Naive thymus-derived CD4-positive, alpha-beta T cell (primary cell): ENCODE data around the gene PLCL2. TPM values are rescaled to one million over a fixed set of nuclear protein-coding genes. Genes with fewer than 3 reads are reported as not detected.
"Not testable (repeated sequence)": the region's sequence is repeated elsewhere in the genome, so short reads cannot be mapped to it uniquely, and the experiment has no call there.

Experiments used
- ATAC-seq: fragments of 150-1000 bp; cut with Tn5 transposase; 2 replicates; pipeline ENCODE4 v1.10.0; 2021; ENCODE audit warnings: mild to moderate bottlenecking, moderate library complexity
- CTCF ChIA-PET: fragments of 350-600 bp; sonication (Branson Sonifier 250); formaldehyde crosslinking; loops from one replicate; lab custom pipeline; 2021; ENCODE audit warnings: antibody characterized with exemption; lab: Charles Lee
- POLR2A ChIA-PET: fragments of 350-600 bp; sonication (Branson Sonifier 250); formaldehyde crosslinking; loops from one replicate; lab custom pipeline; 2021; ENCODE audit warnings: antibody characterized with exemption, inconsistent platforms; lab: Charles Lee
- DNase-seq, 9 donors: peaks; one replicate each; pipeline versions ENCODE4 v3.0.0 to v3.0.0-alpha.2; 2020 to 2022; ENCODE audit warnings: mixed read lengths in 1 of 9
- H3K27ac ChIP-seq: one replicate; pipeline ENCODE4 v1.7.0; 2013; ENCODE audit warnings: mild to moderate bottlenecking, low read depth, low read length, moderate library complexity
- H3K27me3 ChIP-seq, 2 donors: one replicate each; pipeline ENCODE4 v1.7.0; 2013; ENCODE audit warnings: low read length in 2 of 2, mild to moderate bottlenecking in 2 of 2, moderate library complexity in 2 of 2; ENCODE audit not compliant: control insufficient read depth in 2 of 2, insufficient read depth in 2 of 2
- H3K36me3 ChIP-seq, 3 experiments: 1 replicate in 2 of 3; 2 replicates in 1 of 3; pipeline ENCODE4 v1.7.0; 2013; ENCODE audit warnings: low read length in 3 of 3, mild to moderate bottlenecking in 3 of 3, moderate library complexity in 1 of 3; ENCODE audit not compliant: insufficient read depth in 3 of 3, control insufficient read depth in 2 of 3
- H3K4me1 ChIP-seq, 2 donors: one replicate each; pipeline ENCODE4 v1.7.0; 2013; ENCODE audit warnings: low read length in 2 of 2, mild to moderate bottlenecking in 2 of 2, moderate library complexity in 1 of 2; ENCODE audit not compliant: control insufficient read depth in 2 of 2, insufficient read depth in 2 of 2
- H3K4me3 ChIP-seq: 2 replicates; pipeline ENCODE4 v1.7.0; 2013; ENCODE audit warnings: mild to moderate bottlenecking, low read length
- H3K9me3 ChIP-seq, 3 experiments: 1 replicate in 2 of 3; 2 replicates in 1 of 3; pipeline ENCODE4 v1.7.0; 2013; ENCODE audit warnings: low read length in 3 of 3; ENCODE audit not compliant: control insufficient read depth in 2 of 3
- H3K27ac Mint-ChIP-seq, 9 donors: one replicate each; pipeline ENCODE4 v1.8.0; 2020 to 2022; ENCODE audit warnings: mixed read lengths in 9 of 9, mild to moderate bottlenecking in 8 of 9, moderate library complexity in 5 of 9, inconsistent platforms in 2 of 9
- H3K27me3 Mint-ChIP-seq, 5 donors: one replicate each; pipeline ENCODE4 v1.8.0; 2021 to 2022; ENCODE audit warnings: mixed read lengths in 5 of 5, mild to moderate bottlenecking in 1 of 5
- H3K36me3 Mint-ChIP-seq, 5 donors: one replicate each; pipeline ENCODE4 v1.8.0; 2020 to 2022; ENCODE audit warnings: mixed read lengths in 5 of 5, mild to moderate bottlenecking in 3 of 5, inconsistent platforms in 1 of 5
- H3K4me1 Mint-ChIP-seq, 7 donors: one replicate each; pipeline ENCODE4 v1.8.0; 2020 to 2022; ENCODE audit warnings: mixed read lengths in 7 of 7, mild to moderate bottlenecking in 3 of 7, inconsistent platforms in 1 of 7
- H3K4me3 Mint-ChIP-seq, 10 donors: one replicate each; pipeline ENCODE4 v1.8.0; 2020 to 2022; ENCODE audit warnings: mild to moderate bottlenecking in 10 of 10, mixed read lengths in 10 of 10, moderate library complexity in 6 of 10, inconsistent platforms in 2 of 10
- H3K9me3 Mint-ChIP-seq, 11 donors: one replicate each; pipeline ENCODE4 v1.8.0; 2020 to 2022; ENCODE audit warnings: mixed read lengths in 11 of 11, mild to moderate bottlenecking in 4 of 11, inconsistent platforms in 1 of 11, moderate library complexity in 1 of 11
- intact Hi-C, 2 donors: fragments of 100-400 bp; cut with micrococcal nuclease; formaldehyde crosslinking; loops; one replicate each; pipeline ENCODE4 v1.15.1; 2023
- polyA plus RNA-seq, 2 donors: library from polyadenylated mRNA; unstranded; fragments of 300-500 nt; fragmentation: Illumina TruSeq; gene quantifications; one replicate each; pipeline ENCODE4 v1.2.3, GENCODE V29; 2021
- total RNA-seq, 6 experiments: library from RNA in 5 of 6; stranded (reverse) in 5 of 6; gene quantifications; 1 replicate in 5 of 6; 2 replicates in 1 of 6; pipeline ENCODE4 v1.2.3 and lab custom pipeline; 2021 to 2026

PLCL2 gene
- total and polyA plus RNA-seq, 7 experiments from 2014 or later, result 48.9 to 90.8 (median 64.1) TPM

GRCh38 chr3:16980526-16980925 is 95.8 kb downstream of the PLCL2 start:
- H3K4me1 ChIP-seq, DNase-seq, H3K4me3 ChIP-seq, H3K27me3 Mint-ChIP-seq, H3K4me3 Mint-ChIP-seq, POLR2A ChIA-PET, CTCF ChIA-PET, H3K9me3 Mint-ChIP-seq, ATAC-seq, H3K36me3 ChIP-seq, H3K9me3 ChIP-seq, intact Hi-C loops, H3K27me3 ChIP-seq, H3K27ac ChIP-seq: not testable (repeated sequence)
- peak overlapping the region in 1 of 9 donors; percentile 32 for H3K27ac Mint-ChIP-seq
- H3K4me1 Mint-ChIP-seq, result peaks cover 21 to 80% (median 67%) of the 10 kb centered on the region in 7 donors
- peaks cover 0 to 20% (median 16%) of the 10 kb centered on the region in 5 donors for H3K36me3 Mint-ChIP-seq

- H3K4me1 Mint-ChIP-seq, result peaks cover 15 to 80% (median 66%) of the 10 kb centered on the region in 7 donors
- no peak for DNase-seq
Observed at GRCh38 chr3:16982460-16982859, 97.7 kb downstream of the PLCL2 start.

GRCh38 chr3:16985608-16986007 is 100.9 kb downstream of the PLCL2 start:
- peak overlapping the region in 2 of 9 donors; percentile 2 to 22 for H3K27ac Mint-ChIP-seq
- Histone ChIP-seq H3K36me3 (no peaks in the 10 kb centered on the region), H3K27ac (no peak overlapping the region), H3K4me3 (no peak overlapping the region), H3K4me1 (peaks cover 6 to 13% of the 10 kb centered on the region in 2 donors), H3K9me3 (no peaks in the 10 kb centered on the region), H3K27me3 (no peaks in the 10 kb centered on the region)
- H3K4me3 Mint-ChIP-seq, result no peak overlapping the region
- H3K4me1 Mint-ChIP-seq, result peaks cover 10 to 97% (median 84%) of the 10 kb centered on the region in 7 donors
- POLR2A ChIA-PET, result interaction anchor here (1.2 to 2.5 kb wide), 2 partner anchors 10 to 101 kb away, joined by 3 to 7 read pairs; partner anchors contain the start of gene PLCL2
- CTCF ChIA-PET, result interaction anchor here (0.6 kb wide), 1 partner anchor 100 kb away, joined by 3 read pairs; no protein-coding TSS in a partner anchor
- H3K36me3 Mint-ChIP-seq, result peaks cover 0 to 16% (median 9%) of the 10 kb centered on the region in 5 donors
- ATAC-seq, result no peak
- H3K27me3 Mint-ChIP-seq, result no peaks in the 10 kb centered on the region
- no peaks in the 10 kb centered on the region for H3K9me3 Mint-ChIP-seq
- no peak for DNase-seq
- intact Hi-C loops, result loop anchor here in 1 of 2 donors (5.0 kb wide), 1 partner anchor 78 kb away; no protein-coding TSS in a partner anchor

More at GRCh38 chr3:16982460-16982859, 97.7 kb downstream of the PLCL2 start:
- H3K27me3 Mint-ChIP-seq, result no peaks in the 10 kb centered on the region
- no peaks in the 10 kb centered on the region for H3K36me3 ChIP-seq
- H3K4me3 Mint-ChIP-seq, result peak overlapping the region in 1 of 10 donors; percentile 0
- H3K27ac ChIP-seq, result no peak overlapping the region
- ChIA-PET CTCF (no interaction called here), POLR2A (no interaction called here)
- intact Hi-C loops, result no loop called here
- peak overlapping the region in 4 of 9 donors; percentile 0 to 19 (median 10) for H3K27ac Mint-ChIP-seq
- H3K36me3 Mint-ChIP-seq, result peaks cover 0 to 16% (median 9%) of the 10 kb centered on the region in 5 donors
- H3K27me3 ChIP-seq, result no peaks in the 10 kb centered on the region
- ATAC-seq, result peak; percentile 20
- no peak overlapping the region for H3K4me3 ChIP-seq
- H3K9me3 Mint-ChIP-seq, result no peaks in the 10 kb centered on the region
- peaks cover 0 to 6% of the 10 kb centered on the region in 2 donors for H3K4me1 ChIP-seq
- H3K9me3 ChIP-seq, result no peaks in the 10 kb centered on the region

GRCh38 chr3:16987141-16987540 is 102.4 kb downstream of the PLCL2 start:
- Mint-ChIP-seq H3K4me1 (peaks cover 5 to 95% (median 83%) of the 10 kb centered on the region in 7 donors), H3K27ac (peak overlapping the region in 2 of 9 donors; percentile 38 to 70), H3K36me3 (peaks cover 0 to 9% (median 3%) of the 10 kb centered on the region in 5 donors), H3K27me3 (no peaks in the 10 kb centered on the region), H3K4me3 (peak overlapping the region in 2 of 10 donors; percentile 12 to 27), H3K9me3 (no peaks in the 10 kb centered on the region)
- peaks cover 15 to 19% of the 10 kb centered on the region in 2 donors for H3K4me1 ChIP-seq
- H3K36me3 ChIP-seq, result no peaks in the 10 kb centered on the region
- no peaks in the 10 kb centered on the region for H3K9me3 ChIP-seq
- no peak overlapping the region for H3K27ac ChIP-seq
- H3K27me3 ChIP-seq, result no peaks in the 10 kb centered on the region
- ChIA-PET CTCF (no interaction called here), POLR2A (no interaction called here)
- H3K4me3 ChIP-seq, result no peak overlapping the region
- ATAC-seq, result no peak
- no peak for DNase-seq
- intact Hi-C loops, result loop anchor here in 1 of 2 donors (5.0 kb wide), 1 partner anchor 80 kb away; no protein-coding TSS in a partner anchor

GRCh38 chr3:16990163-16990562 is 105.4 kb downstream of the PLCL2 start:
- POLR2A ChIA-PET, result interaction anchor here (0.7 kb wide), 1 partner anchor 69 kb away, joined by 3 read pairs; no protein-coding TSS in a partner anchor
- peaks cover 0 to 8% (median 7%) of the 10 kb centered on the region in 5 donors for H3K36me3 Mint-ChIP-seq
- H3K27ac Mint-ChIP-seq, result peak overlapping the region in 1 of 9 donors; percentile 3

GRCh38 chr3:16992198-16992597 is 107.4 kb downstream of the PLCL2 start:
- DNase-seq (no peak), ATAC-seq (no peak)
- Histone ChIP-seq H3K4me1 (peaks cover 36 to 46% of the 10 kb centered on the region in 2 donors), H3K27ac (no peak overlapping the region), H3K4me3 (no peak overlapping the region), H3K36me3 (no peaks in the 10 kb centered on the region), H3K27me3 (no peaks in the 10 kb centered on the region), H3K9me3 (no peaks in the 10 kb centered on the region)
- peak overlapping the region in 5 of 10 donors; percentile 2 to 37 (median 20) for H3K4me3 Mint-ChIP-seq
- H3K36me3 Mint-ChIP-seq, result peaks cover 0 to 15% (median 4%) of the 10 kb centered on the region in 5 donors
- ChIA-PET CTCF (no interaction called here), POLR2A (no interaction called here)
- H3K4me1 Mint-ChIP-seq, result peaks cover 34 to 97% (median 94%) of the 10 kb centered on the region in 7 donors
- H3K27me3 Mint-ChIP-seq, result no peaks in the 10 kb centered on the region
- H3K27ac Mint-ChIP-seq, result peak overlapping the region in 4 of 9 donors; percentile 1 to 60 (median 27)
- intact Hi-C loops, result no loop called here
- H3K9me3 Mint-ChIP-seq, result no peaks in the 10 kb centered on the region

More at GRCh38 chr3:16990163-16990562, 105.4 kb downstream of the PLCL2 start:
- Mint-ChIP-seq H3K4me3 (peak overlapping the region in 1 of 10 donors; percentile 44), H3K4me1 (peaks cover 18 to 97% (median 92%) of the 10 kb centered on the region in 7 donors), H3K9me3 (no peaks in the 10 kb centered on the region), H3K27me3 (no peaks in the 10 kb centered on the region)
- H3K9me3 ChIP-seq, result no peaks in the 10 kb centered on the region
- CTCF ChIA-PET, result no interaction called here
- intact Hi-C loops, result loop anchor here in 1 of 2 donors (1.0 kb wide), 1 partner anchor 8 kb away; no protein-coding TSS in a partner anchor
- H3K27ac ChIP-seq, result no peak overlapping the region
- ATAC-seq, result no peak
- H3K36me3 ChIP-seq, result no peaks in the 10 kb centered on the region
- no peak for DNase-seq
- peaks cover 27 to 34% of the 10 kb centered on the region in 2 donors for H3K4me1 ChIP-seq
- no peak overlapping the region for H3K4me3 ChIP-seq
- H3K27me3 ChIP-seq, result no peaks in the 10 kb centered on the region
